Heart left ventricle (tissue), 13 donors: ENCODE results near the gene C12orf75.

Experiments
- POLR2A ChIP-seq, 2 donors: fragments of 450-650 bp; IDR thresholded peaks; one replicate each; pipeline ENCODE4 v1.6.1; 2017; ENCODE audit warnings: antibody characterized with exemption in 2 of 2, mild to moderate bottlenecking in 2 of 2, moderate library complexity in 2 of 2
- TF ChIP-seq, protein P1 (sequence below), 12 donors: fragments of 200-600 bp; sonication (generic) in 4 of 12; IDR thresholded peaks; one replicate each; pipeline versions ENCODE4 v1.5.0 to v1.8.0; 2018 to 2022; ENCODE audit warnings: antibody characterized with exemption in 12 of 12, mild to moderate bottlenecking in 5 of 12
- donor health status: ischemic (EF 13 %, LVEDD 7.1; RV severe dilation, severe dysfunction).
- donor health status: DM: no; HTN: yes; CAD: no.
- donor health status: DM: no; HTN: no; CAD: no.
- donor health status: ischemic (EF 25% LVEDD 6.9; RV normal size, moderate dysfunction).
- donor health status: ischemic (EF 25% LVEDD 5.7; RV mildly dilated, moderate dysfunction).
- donor health status: ischemic (EF 35%, LVEDD 5.7; RV mildly dilated, moderate dysfunction).
- donor health status: nonischemic (EF 11% LVEDD 7.7; RV severe dilation, severe dysfunction).
- donor health status: DM: yes; HTN: yes; CAD: no.
- donor health status: PGD.
- donor health status: ischemic (EF 29% LVEDD 5.4; RV normal size, mild dysfunction).
- donor health status: nonischemic (EF 23%, LVEDD 6.1; RV moderate dilation, normal function).

DNA sequence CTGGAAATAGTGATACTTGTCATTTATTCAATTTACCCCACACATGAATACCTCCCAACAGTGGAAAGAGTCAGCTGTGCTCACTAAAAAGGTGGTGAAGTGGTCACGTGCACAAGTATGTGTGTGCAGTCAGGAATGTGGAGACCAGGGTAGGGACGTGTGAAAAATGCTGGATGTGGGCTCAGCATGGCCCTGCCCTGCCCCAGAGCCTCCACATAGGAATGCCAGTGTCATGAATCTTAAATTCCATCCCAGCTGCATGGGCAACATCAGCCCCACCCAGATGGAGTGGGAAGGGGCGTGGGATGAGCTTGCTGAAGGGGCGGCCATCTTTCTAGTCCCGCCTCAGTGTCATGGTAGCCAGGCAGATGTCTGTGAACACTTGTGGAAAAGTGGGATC is 87.7 kb downstream of the C12orf75 start:
- no peak for TF ChIP-seq POLR2A (IDR thresholded peaks at IDR 0.05)
- TF ChIP-seq, protein P1, sequence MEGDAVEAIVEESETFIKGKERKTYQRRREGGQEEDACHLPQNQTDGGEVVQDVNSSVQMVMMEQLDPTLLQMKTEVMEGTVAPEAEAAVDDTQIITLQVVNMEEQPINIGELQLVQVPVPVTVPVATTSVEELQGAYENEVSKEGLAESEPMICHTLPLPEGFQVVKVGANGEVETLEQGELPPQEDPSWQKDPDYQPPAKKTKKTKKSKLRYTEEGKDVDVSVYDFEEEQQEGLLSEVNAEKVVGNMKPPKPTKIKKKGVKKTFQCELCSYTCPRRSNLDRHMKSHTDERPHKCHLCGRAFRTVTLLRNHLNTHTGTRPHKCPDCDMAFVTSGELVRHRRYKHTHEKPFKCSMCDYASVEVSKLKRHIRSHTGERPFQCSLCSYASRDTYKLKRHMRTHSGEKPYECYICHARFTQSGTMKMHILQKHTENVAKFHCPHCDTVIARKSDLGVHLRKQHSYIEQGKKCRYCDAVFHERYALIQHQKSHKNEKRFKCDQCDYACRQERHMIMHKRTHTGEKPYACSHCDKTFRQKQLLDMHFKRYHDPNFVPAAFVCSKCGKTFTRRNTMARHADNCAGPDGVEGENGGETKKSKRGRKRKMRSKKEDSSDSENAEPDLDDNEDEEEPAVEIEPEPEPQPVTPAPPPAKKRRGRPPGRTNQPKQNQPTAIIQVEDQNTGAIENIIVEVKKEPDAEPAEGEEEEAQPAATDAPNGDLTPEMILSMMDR (IDR thresholded peaks at IDR 0.05), result no peak
